ENCODE measurements around the gene IRF6. TPM values are rescaled to one million over a fixed set of nuclear protein-coding genes. Genes with fewer than 3 reads are reported as not detected.
A peak's percentile ranks its signal among the peaks of the same experiment; 100 is the strongest.

The IRF6 gene
- polyA plus RNA-seq (not detected in 2 replicates), polyA minus RNA-seq (not detected in 2 replicates)

GRCh38 chr1:209805875-209806760 is at the start of gene IRF6:
IRF6 (minus strand) TSS chr1:209806142; CDS start chr1:209801413, 4,729 bp downstream.
- H3K79me2 ChIP-seq (replicated peaks; ENCODE audit: insufficient read depth, low read length), result no peaks in the 10 kb centered on the region
- H4K20me1 ChIP-seq (ENCODE audit: insufficient read depth), result no peaks in the 10 kb centered on the region
- TF ChIP-seq REST (IDR thresholded peaks at IDR 0.05; ENCODE audit: borderline replicate concordance) (no peak), POLR2AphosphoS5 (IDR thresholded peaks at IDR 0.05) (no peak)
- H3K36me3 ChIP-seq (ENCODE audit: insufficient read depth, low read length), result no peaks in the 10 kb centered on the region
- peaks cover 31% of the 10 kb centered on the region for H3K27me3 ChIP-seq (ENCODE audit: insufficient read depth, low read depth, low read length)
- no peak within 1 kb of the TSS for H2AFZ ChIP-seq (ENCODE audit: low read depth, low read length)
- H3K9me3 ChIP-seq (ENCODE audit: low read length), result no peaks in the 10 kb centered on the region
- peak within 1 kb of the TSS; percentile 60 for H3K4me3 ChIP-seq (ENCODE audit: low read length)
- no peak within 1 kb of the TSS for H3K27ac ChIP-seq (ENCODE audit: low read length)
- H3K4me2 ChIP-seq (ENCODE audit: low read length), result no peak within 1 kb of the TSS
- no peak within 1 kb of the TSS for H3K9ac ChIP-seq (ENCODE audit: low read length)
- no peaks in the 10 kb centered on the region for H3K9me2 ChIP-seq (ENCODE audit: insufficient read depth, low read length)
- no peaks in the 10 kb centered on the region for H3F3A ChIP-seq (ENCODE audit: insufficient read depth, low read length, poor library complexity, severe bottlenecking)

GRCh38 chr1:209855623-209856022 is 49.7 kb upstream of the IRF6 start:
- no peak overlapping the region for H3K27ac ChIP-seq (ENCODE audit: low read length)
- no peak overlapping the region for H3K9ac ChIP-seq (ENCODE audit: low read length)
- H3K4me3 ChIP-seq (ENCODE audit: low read length), result no peak overlapping the region
- H3K9me2 ChIP-seq (ENCODE audit: insufficient read depth, low read length), result no peaks in the 10 kb centered on the region
- no peaks in the 10 kb centered on the region for H3K36me3 ChIP-seq (ENCODE audit: insufficient read depth, low read length)
- no peak overlapping the region for H3K4me2 ChIP-seq (ENCODE audit: low read length)
- no peaks in the 10 kb centered on the region for H3K79me2 ChIP-seq (replicated peaks; ENCODE audit: insufficient read depth, low read length)
- no peaks in the 10 kb centered on the region for H3K27me3 ChIP-seq (ENCODE audit: insufficient read depth, low read depth, low read length)
- H3F3A ChIP-seq (ENCODE audit: insufficient read depth, low read length, poor library complexity, severe bottlenecking), result no peaks in the 10 kb centered on the region
- no peak for TF ChIP-seq EP300 (conservative IDR thresholded peaks at IDR 0.05; ENCODE audit: poor library complexity, severe bottlenecking)
- no peak for TF ChIP-seq SMC3 (conservative IDR thresholded peaks at IDR 0.05; ENCODE audit: poor library complexity)
- H4K20me1 ChIP-seq (ENCODE audit: insufficient read depth), result no peaks in the 10 kb centered on the region
- H3K9me3 ChIP-seq (ENCODE audit: low read length), result no peaks in the 10 kb centered on the region
- H2AFZ ChIP-seq (ENCODE audit: low read depth, low read length), result no peak overlapping the region

- no peaks in the 10 kb centered on the region for H3K9me2 ChIP-seq (ENCODE audit: insufficient read depth, low read length)
- no peaks in the 10 kb centered on the region for H4K20me1 ChIP-seq (ENCODE audit: insufficient read depth)
- H3K4me3 ChIP-seq (ENCODE audit: low read length), result no peak overlapping the region
- H3K9me3 ChIP-seq (ENCODE audit: low read length), result no peaks in the 10 kb centered on the region
- no peak overlapping the region for H3K9ac ChIP-seq (ENCODE audit: low read length)
- no peak overlapping the region for H2AFZ ChIP-seq (ENCODE audit: low read depth, low read length)
- H3K27me3 ChIP-seq (ENCODE audit: insufficient read depth, low read depth, low read length), result no peaks in the 10 kb centered on the region
- no peak overlapping the region for H3K4me2 ChIP-seq (ENCODE audit: low read length)
- no peaks in the 10 kb centered on the region for H3F3A ChIP-seq (ENCODE audit: insufficient read depth, low read length, poor library complexity, severe bottlenecking)
- H3K27ac ChIP-seq (ENCODE audit: low read length), result no peak overlapping the region
- H3K36me3 ChIP-seq (ENCODE audit: insufficient read depth, low read length), result no peaks in the 10 kb centered on the region
- TF ChIP-seq RAD21 (conservative IDR thresholded peaks at IDR 0.05), result no peak
- no peak for TF ChIP-seq EZH2 (IDR thresholded peaks at IDR 0.05; ENCODE audit: borderline replicate concordance, insufficient read depth, low read length, poor library complexity, severe bottlenecking)
- TF ChIP-seq CTCF (IDR thresholded peaks at IDR 0.05; ENCODE audit: poor library complexity, severe bottlenecking), result no peak
- no peak for TF ChIP-seq EP300 (conservative IDR thresholded peaks at IDR 0.05; ENCODE audit: poor library complexity, severe bottlenecking)
- TF ChIP-seq REST (IDR thresholded peaks at IDR 0.05; ENCODE audit: borderline replicate concordance), result no peak
- H3K79me2 ChIP-seq (replicated peaks; ENCODE audit: insufficient read depth, low read length), result no peaks in the 10 kb centered on the region
Observed at GRCh38 chr1:209855006-209855405, 49.1 kb upstream of the IRF6 start.
